Suppressor macrophage (primary cell): ENCODE data around the gene COMT.

Experiments
- DNase-seq, 4 experiments: peaks; one replicate each; pipeline ENCODE4 v3.0.0-alpha.2; 2020 to 2022

Gene COMT

GRCh38 chr22:19996694-19997384 lies 55.3 kb downstream of the COMT start:
- no peak for DNase-seq

DNA sequence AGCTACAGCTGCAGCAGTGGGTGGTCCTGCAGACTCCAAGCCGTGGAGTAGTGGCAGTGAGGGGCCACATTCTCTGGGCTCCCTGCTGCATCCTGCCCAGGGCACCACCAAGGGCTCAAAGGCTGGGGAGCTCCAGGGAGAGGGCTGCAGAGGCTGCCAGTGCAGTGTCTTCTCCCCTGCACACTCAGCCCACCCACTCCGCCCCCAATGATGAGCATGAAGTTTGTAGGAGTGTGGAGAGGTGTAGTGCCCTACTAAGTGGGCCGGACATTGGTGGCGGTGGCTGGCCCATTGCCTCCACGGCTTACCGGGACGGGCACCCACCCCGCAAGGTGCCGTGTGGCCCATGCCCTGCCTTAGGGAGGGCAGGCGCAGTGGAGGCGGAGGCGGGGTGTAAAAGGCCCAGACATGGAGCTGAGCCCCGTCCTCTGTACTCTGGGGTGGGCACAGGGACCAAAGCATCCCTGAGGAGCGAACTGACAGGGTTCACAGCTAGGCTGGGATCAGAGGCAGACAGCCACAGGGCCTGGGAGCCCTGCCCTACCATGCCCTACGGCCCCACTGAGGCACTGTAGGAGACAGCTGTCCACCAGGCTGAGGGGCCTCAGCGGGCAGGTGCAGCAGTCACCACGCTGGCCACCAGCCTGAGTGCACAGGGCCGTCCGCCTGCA lies 56.1 kb downstream of the COMT start:
- no peak for DNase-seq

DNA sequence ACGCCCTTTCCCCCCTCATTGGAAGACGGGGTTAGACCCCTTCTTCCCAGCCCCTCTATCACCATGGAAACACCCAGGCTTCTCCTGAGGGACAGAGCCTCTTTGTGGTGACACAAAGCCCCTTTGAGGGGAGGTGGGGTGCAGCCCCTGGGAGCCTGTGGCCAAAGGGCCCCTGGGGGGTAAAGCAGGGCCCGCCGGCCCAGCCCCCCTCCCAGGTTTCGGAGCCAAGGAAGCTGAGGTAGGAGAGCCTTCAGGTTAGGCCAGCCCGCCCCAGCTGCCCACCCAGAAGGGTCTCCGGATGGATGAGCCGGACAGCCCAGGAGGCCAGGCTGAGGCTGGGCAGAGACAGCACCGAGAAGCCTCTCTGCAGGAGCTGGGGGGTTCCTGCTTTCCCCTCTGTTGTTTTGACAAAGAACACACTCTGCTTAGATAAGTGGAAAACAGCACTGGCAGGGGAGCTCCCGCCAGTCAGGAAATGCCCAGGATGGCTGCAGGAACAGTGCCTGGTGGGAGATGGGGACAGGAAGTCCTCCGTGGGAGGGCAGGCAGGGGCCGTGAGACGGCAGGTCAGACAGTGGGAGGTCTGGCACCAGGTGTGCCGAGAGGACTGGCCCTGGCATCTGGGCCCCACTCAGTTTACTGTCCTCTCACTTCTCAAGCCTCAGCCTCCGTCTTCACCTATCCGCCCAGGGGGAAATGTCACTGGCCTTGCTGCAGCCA lies 56.8 kb downstream of the COMT start:
- DNase-seq: no peak

DNA sequence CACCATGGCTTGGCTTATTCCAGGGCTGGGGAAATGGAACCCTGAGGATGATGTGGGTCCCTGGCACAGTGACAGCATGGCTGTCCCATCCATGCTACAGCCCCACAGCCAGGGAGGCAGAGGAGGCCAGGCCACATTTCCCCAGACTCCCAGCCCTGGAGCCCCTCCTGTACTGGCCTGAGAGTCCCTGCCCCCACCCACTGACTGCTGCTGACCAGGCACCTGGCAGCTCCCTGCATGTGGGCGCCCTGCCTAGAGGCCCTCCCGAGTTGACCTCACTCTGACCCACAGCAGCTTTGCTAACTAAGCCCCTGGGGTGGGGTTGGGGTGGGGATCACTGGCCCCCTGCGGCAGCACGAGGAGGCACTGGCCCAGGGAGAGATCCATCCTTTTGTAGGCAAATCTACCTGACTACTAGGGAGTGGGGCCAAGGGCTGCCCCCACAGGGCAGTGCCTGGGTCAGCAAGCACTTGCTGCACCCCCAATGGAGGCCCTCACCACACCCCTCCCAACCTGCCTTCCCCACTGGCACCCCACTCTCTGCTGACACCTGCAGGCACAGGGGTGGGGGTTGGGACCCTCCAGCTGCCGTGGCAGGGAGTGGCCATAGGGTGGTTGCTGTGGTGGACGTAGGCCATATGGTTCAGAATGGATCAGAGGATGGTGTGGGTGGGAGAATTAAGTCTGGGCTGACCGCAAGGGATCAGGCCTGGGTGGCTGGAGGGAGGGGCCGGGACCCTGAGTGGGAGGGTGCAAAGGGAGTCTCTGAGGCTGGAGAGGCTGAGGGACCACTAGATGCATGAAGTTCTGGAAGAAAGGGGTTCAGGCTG lies 57.6 kb downstream of the COMT start:
- no peak for DNase-seq

DNA sequence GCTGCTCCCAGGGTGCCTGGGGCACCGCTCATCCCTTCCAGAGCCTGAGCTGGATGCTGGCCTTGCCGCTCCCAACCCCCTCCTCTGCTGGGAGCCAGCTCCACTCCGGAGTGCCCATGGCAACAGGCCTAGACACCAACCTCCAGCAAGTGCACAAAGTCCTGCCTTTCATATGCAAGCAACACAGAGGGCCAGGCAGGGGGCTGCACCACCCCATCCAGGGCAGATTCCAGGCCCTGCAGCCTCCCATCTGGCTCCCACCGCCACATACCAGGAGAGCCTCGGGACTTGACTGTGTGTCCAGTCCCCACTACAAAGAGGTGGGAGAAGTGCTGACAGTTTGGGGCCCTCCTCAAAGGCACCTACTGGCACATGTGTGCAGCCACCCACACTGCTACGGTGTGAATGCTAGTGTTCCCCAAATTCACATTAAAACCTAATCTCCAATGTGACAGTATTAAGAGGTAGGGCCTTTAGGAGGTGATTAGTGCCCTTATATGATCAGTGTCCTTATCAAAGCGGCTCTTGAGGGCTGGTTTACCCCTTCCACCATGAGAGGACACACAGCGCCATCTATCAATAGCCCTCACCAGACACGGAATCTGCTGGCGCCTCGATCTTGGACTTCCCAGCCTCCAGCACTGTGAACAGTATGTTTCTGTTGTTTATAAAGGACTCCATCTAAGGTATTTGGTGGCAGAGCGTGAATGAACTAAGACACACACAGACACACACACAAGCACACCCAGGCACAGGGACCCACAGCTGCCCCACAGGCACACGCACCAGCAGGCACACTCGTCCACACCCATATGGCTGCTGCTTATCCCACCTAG lies 58.9 kb downstream of the COMT start:
- DNase-seq: no peak

GRCh38 chr22:20001082-20001638 lies 59.6 kb downstream of the COMT start:
- DNase-seq: no peak

- no peak for DNase-seq
Measured at GRCh38 chr22:20002128-20002527, 60.6 kb downstream of the COMT start.

DNA sequence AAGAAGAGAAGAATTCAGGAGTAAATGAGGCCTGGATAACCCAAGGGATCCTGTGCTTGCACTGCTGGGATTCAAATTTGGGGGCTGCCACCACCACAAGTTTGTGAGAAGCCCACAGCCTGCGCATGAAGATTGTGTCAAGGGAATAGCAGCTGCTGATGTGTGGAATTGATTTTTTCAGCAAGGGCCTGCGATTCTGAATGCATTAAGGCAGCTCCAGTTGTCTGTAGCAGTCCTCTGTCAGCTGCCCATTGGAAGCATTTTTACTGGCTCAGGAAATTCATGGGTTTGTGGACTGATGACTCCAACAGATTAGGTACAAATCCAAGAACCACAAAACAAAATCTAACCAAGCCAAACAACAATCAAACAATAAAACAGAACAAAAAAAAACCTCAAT lies 61.1 kb downstream of the COMT start:
- DNase-seq: no peak

GRCh38 chr22:20003304-20003703 lies 61.7 kb downstream of the COMT start:
- no peak for DNase-seq

DNA sequence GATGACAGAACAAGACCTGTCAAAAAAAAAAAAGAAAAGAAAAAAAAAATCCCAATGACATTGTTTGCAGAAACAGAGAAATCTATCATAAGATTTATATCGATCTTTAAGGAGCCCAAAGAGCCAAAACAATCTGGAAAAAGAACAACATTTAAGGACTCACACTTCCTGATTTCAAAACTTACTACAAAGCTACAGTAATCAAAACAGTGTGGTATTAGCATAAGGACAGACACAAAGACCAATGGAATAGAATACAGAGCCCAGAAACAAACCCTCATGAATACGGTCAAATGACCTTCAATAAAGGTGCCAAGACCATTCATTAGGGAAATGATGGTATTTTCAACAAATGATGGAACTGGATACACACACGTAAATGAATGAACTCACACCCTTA lies 62.9 kb downstream of the COMT start:
- DNase-seq: no peak

- DNase-seq: no peak
Measured at GRCh38 chr22:20008221-20008995, 66.8 kb downstream of the COMT start.

- no peak for DNase-seq
Measured at GRCh38 chr22:20009018-20009491, 67.5 kb downstream of the COMT start.

DNA sequence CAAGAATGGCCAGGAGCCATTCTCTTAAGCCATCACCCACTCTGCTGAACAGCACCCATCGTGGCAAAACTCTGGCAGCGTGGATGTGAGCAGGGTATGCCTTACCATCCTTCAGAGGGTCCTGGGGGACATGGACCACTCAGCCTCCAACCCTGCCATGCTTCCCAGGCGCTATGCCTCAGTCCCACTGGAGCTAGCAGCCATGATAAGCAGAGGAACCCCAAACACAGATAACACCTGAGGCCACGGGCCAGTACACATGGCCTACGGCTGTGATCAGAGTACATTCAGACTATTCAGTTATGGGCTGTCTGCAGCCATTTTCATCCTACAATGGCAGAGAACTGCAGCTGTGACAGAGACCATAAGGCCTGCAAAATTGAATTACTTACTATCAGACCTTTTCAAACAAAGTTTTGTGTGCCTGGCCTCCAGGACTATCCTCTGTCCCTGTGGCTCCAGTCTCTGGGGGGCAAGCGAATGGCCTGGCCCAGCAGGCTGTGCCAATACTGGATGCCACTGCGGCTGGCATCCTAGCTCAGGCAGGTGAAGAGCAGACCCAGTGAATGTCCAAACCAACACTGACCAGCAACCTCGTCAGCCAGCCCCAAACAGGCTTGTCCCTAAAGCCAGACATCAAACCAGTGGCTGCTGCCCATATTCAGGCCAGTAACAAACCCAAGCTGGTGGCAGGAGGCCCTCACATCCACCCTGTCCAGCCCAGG lies 68.2 kb downstream of the COMT start:
- DNase-seq: no peak

DNA sequence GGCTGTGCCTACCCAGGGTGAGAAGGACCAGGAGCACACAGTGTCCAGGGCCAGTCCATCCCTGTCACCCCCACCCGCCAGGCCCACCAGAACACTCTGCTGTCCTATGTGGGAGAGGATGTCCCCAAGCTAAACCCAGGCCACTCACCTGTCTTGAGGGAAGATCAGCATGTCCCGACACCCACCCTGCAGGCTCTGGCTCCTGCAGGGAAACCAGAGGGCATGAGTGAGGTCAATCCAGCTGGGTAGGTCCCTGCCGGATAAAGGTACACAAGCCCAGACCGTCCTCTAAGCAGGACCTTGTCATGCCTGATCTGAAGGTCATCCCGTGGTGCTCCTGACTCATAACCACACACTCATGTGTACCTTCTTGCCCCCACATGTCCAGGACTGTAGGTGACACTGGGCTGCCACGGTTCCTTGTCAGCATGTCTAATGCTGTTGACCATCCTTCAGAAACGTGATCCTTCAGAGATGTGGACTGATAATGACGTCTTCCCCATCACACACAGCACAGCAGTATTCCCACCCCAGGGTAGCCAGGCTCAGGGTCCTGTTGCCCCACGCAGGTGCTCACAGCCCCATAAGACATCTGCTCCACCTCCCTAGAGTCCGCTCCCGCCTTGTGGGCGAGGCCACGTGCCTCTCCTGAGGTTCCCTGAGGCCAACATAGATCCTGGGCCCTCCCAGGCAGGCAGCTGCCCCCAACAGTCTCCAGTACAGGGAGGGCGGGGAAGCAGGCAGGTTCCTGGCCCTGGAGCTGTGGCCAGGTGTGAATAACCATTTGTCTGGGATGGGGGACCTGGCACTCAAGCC lies 68.9 kb downstream of the COMT start:
- DNase-seq: no peak

- no peak for DNase-seq
Measured at GRCh38 chr22:20011123-20011992, 69.8 kb downstream of the COMT start.

GRCh38 chr22:20011993-20012740 lies 70.6 kb downstream of the COMT start:
- DNase-seq: no peak

GRCh38 chr22:20012741-20013331 lies 71.3 kb downstream of the COMT start:
- DNase-seq: no peak
